Gastrocnemius medialis (tissue), 4 donors: ENCODE measurements around the gene UBQLN3.

Source experiments
- POLR2A ChIP-seq, 2 donors: fragments of 450-650 bp; IDR thresholded peaks; one replicate each; pipeline ENCODE4 v1.6.1; 2017; ENCODE audit warnings: antibody characterized with exemption in 2 of 2, mild to moderate bottlenecking in 2 of 2, moderate library complexity in 2 of 2
- TF ChIP-seq, protein P1 (sequence below), 5 experiments: fragments of 450-650 bp in 3 of 5; fragments of 200-600 bp in 2 of 5; sonication (generic) in 2 of 5; IDR thresholded peaks in 4 of 5; conservative IDR thresholded peaks in 1 of 5; 1 replicate in 4 of 5; 2 replicates in 1 of 5; pipeline ENCODE4 v1.5.1; 2016 to 2019; ENCODE audit warnings: antibody characterized with exemption in 5 of 5, mild to moderate bottlenecking in 3 of 5, moderate library complexity in 3 of 5

- TF ChIP-seq POLR2A (IDR thresholded peaks at IDR 0.05): no peak
- TF ChIP-seq, protein P1, sequence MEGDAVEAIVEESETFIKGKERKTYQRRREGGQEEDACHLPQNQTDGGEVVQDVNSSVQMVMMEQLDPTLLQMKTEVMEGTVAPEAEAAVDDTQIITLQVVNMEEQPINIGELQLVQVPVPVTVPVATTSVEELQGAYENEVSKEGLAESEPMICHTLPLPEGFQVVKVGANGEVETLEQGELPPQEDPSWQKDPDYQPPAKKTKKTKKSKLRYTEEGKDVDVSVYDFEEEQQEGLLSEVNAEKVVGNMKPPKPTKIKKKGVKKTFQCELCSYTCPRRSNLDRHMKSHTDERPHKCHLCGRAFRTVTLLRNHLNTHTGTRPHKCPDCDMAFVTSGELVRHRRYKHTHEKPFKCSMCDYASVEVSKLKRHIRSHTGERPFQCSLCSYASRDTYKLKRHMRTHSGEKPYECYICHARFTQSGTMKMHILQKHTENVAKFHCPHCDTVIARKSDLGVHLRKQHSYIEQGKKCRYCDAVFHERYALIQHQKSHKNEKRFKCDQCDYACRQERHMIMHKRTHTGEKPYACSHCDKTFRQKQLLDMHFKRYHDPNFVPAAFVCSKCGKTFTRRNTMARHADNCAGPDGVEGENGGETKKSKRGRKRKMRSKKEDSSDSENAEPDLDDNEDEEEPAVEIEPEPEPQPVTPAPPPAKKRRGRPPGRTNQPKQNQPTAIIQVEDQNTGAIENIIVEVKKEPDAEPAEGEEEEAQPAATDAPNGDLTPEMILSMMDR (IDR thresholded peaks at IDR 0.05 in 4 of 5, conservative IDR thresholded peaks at IDR 0.05 in 1 of 5): no peak
Measured at GRCh38 chr11:5516599-5516998, 6.8 kb upstream of the UBQLN3 start, which contains the start of gene UBQLNL.
